Omental fat pad (tissue), 4 donors: Measurements from ENCODE around the gene ANXA1. TPM values are rescaled to one million over a fixed set of nuclear protein-coding genes. Genes with fewer than 3 reads are reported as not detected.

Experiments
- ATAC-seq: fragments of 150-250 bp; one replicate; pipeline ENCODE4 v1.9.1; 2016; ENCODE audit warnings: mild to moderate bottlenecking, moderate library complexity; ENCODE audit not compliant: low FRiP score
- DNase-seq: peaks from one replicate; pipeline ENCODE4 v3.0.0-alpha.2; 2019; ENCODE audit warnings: low spot score
- CTCF ChIP-seq, 3 donors: fragments of 450-650 bp; IDR thresholded peaks; one replicate each; pipeline ENCODE4 v1.5.1; 2016 to 2017; ENCODE audit warnings: antibody characterized with exemption in 3 of 3, mild to moderate bottlenecking in 3 of 3, moderate library complexity in 2 of 3
- total RNA-seq, 4 donors: library from RNA; depleted of rRNA; stranded (reverse); fragments of >200 nt; gene quantifications; one replicate each; pipeline ENCODE4 v1.1.0, GENCODE V29; 2016

The ANXA1 gene
- total RNA-seq, 4 donors from 2014 or later = 513 to 2,547 (median 1,383) TPM

DNA sequence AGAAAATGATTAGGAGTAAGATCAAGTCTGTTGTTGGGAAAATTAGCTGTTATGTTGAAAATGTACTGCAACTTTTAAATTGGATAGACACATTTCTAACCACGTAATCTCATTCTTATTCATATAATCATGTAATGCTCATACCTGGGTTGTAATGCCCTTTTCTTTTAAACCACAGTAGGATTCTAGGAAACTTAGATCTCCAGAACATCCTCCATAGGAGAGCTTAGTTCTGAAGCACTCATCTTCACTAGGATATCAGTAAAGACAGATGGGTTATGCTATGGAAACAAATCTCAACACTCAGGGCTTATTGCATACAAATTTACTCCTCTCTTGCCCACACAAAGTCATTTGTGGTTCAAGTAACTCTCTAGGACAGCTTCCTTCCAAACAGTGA is 34.8 kb upstream of the ANXA1 start:
- TF ChIP-seq CTCF (IDR thresholded peaks at IDR 0.05) = no peak
- ATAC-seq (no peak), DNase-seq (no peak)

DNA sequence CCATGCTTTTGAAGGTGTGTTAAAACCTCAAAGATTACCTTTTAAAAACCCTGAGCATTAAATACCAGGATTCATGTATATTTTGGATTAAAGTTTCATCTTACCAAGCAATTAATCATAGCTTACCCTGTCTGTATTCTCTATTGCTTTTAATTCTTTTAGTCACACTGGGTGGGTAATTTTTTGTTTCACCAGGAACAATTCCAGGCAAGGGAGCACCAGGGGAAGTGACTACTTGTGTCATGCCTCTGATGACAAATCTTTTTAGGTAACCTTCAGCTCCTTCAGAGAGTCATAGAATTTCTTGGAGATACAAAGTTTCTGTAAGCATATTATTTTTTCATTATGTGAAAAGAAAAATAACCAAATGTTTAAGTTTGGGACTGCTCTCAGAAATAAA is 33.4 kb upstream of the ANXA1 start:
- TF ChIP-seq CTCF (IDR thresholded peaks at IDR 0.05) = no peak
- no peak for ATAC-seq
- no peak for DNase-seq

- TF ChIP-seq CTCF (IDR thresholded peaks at IDR 0.05) = no peak
- DNase-seq (no peak), ATAC-seq (peak; percentile 84)
These were observed 32.6 kb upstream of the ANXA1 start for GRCh38 chr9:73118898-73119554.

DNA sequence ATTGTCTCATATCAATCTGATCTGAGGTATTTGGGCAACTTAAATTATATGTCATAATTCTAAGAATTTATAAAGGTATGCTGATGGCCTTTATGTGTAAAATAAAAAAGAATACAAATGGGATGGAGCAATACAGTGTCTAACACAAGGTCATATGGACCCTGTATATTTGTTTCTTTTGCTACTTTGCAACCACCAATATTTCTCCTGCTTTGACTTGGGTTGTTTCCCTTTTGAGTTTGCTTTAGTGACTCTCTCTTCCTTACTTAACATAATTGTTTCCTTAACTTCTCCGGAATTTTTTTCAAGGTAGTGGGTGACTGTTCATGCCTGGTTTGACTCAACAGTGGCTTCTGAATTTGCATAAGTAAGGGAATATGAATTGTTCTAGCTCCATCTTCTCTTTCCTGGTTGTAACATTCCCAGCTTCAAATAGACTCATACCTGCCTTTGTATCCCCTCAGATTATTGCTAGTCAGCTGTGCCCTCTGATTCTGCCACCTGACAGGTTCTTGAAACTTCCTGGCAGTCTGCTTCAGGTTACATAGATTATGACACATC is 30.2 kb upstream of the ANXA1 start:
- ATAC-seq (no peak), DNase-seq (no peak)
- no peak for TF ChIP-seq CTCF (IDR thresholded peaks at IDR 0.05)

- no peak for DNase-seq
- ATAC-seq = no peak
- TF ChIP-seq CTCF (IDR thresholded peaks at IDR 0.05) = no peak
These were observed 26.0 kb upstream of the ANXA1 start for GRCh38 chr9:73125651-73126050.

DNA sequence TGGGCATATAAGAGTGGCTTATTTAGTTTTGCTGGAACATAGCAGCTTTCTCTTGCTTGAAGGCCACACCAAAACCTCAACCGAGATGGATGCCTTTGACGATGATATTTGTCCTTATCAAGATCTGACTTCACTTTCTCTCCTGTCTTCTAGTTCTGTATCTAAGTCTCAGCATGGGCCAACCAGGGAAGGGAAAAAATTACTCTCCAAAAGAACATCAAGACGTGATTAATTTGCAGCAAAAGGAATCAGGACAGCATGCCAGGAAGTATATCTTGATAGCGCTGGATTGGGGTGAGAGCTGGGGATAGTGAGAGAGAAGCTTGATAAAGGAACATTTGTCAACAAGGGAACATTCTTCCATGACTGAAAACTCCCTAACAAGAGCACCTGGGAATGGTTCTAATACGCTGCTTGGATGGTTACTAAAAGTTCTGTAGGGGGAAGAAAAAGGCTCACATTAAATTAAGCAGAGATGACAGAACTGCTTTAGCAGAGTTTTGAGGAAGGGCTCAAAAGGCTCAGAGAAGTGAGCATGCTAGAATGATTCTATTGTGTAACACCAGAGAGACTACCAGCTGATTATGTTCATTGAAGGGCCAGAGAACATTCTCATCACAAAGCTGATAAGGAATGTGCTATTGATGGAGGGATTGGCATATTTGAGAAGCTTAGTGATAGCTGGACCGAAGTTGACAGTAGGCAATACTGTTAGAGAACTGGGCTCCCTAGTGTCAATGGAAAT is 21.6 kb upstream of the ANXA1 start:
- no peak for ATAC-seq
- TF ChIP-seq CTCF (IDR thresholded peaks at IDR 0.05) = no peak
- no peak for DNase-seq
